Tibial nerve (tissue), 4 donors: ENCODE measurements around the gene CACNG3.

Source experiments
- EP300 ChIP-seq, 2 donors: sonication (generic); formaldehyde crosslinking; IDR thresholded peaks; one replicate each; pipeline ENCODE4 v1.6.1; 2017; ENCODE audit warnings: antibody characterized with exemption in 2 of 2, mild to moderate bottlenecking in 1 of 2
- TF ChIP-seq, protein P1 (sequence below), 5 experiments: fragments of 200-600 bp in 3 of 5; fragments of 450-650 bp in 2 of 5; sonication (generic) in 3 of 5; IDR thresholded peaks; one replicate each; pipeline ENCODE4 v1.5.1; 2016 to 2019; ENCODE audit warnings: antibody characterized with exemption in 5 of 5, mild to moderate bottlenecking in 3 of 5, moderate library complexity in 2 of 5

DNA sequence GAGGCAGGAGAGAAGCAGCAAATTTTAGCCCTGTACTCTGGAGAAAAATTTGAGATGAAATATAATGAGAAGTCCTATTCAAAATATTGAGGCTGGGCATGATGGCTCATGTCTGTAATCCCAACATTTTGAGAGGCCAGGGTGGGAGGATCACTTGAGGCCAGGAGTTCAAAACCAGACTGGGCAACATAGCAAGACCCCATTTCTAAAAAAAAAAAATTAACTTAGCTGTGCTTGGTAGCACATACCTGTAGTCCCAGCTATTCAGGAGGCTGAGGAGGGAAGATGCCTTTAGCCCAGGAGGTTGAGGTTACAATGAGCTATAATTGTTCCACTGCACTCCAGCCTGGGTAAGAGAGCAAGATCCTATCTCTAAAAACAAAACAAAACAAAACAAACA, 103.4 kb downstream of the CACNG3 start:
- TF ChIP-seq, protein P1, sequence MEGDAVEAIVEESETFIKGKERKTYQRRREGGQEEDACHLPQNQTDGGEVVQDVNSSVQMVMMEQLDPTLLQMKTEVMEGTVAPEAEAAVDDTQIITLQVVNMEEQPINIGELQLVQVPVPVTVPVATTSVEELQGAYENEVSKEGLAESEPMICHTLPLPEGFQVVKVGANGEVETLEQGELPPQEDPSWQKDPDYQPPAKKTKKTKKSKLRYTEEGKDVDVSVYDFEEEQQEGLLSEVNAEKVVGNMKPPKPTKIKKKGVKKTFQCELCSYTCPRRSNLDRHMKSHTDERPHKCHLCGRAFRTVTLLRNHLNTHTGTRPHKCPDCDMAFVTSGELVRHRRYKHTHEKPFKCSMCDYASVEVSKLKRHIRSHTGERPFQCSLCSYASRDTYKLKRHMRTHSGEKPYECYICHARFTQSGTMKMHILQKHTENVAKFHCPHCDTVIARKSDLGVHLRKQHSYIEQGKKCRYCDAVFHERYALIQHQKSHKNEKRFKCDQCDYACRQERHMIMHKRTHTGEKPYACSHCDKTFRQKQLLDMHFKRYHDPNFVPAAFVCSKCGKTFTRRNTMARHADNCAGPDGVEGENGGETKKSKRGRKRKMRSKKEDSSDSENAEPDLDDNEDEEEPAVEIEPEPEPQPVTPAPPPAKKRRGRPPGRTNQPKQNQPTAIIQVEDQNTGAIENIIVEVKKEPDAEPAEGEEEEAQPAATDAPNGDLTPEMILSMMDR (IDR thresholded peaks at IDR 0.05), result no peak
- TF ChIP-seq EP300 (IDR thresholded peaks at IDR 0.05), result no peak
